ENCODE data around the gene STRN. TPM values are rescaled to one million over a fixed set of nuclear protein-coding genes. Genes with fewer than 3 reads are reported as not detected.

STRN gene
- total and polyA plus RNA-seq, 10 of the 15 experiments (the other 5 are each of a cell fraction or from before 2014, with no cell fraction given) = 1.00 to 19.2 (median 9.1) TPM

GRCh38 chr2:36966370-36967235 is at the start of gene STRN (continued):
- no peak for TF ChIP-seq E2F8 (IDR thresholded peaks at IDR 0.05; ENCODE audit: low read depth, partially characterized antibody)
- TF ChIP-seq NR2C2 (IDR thresholded peaks at IDR 0.05; ENCODE audit: borderline replicate concordance, control insufficient read depth, insufficient read length, low read depth) = no peak
- TF ChIP-seq RAD21 (IDR thresholded peaks at IDR 0.05; ENCODE audit: insufficient read depth, low read depth, low read length) = no peak
- TF ChIP-seq POU2F2 (IDR thresholded peaks at IDR 0.05; ENCODE audit: borderline replicate concordance, low read depth, low read length) = peak; percentile 86
- TF ChIP-seq MTA2 (IDR thresholded peaks at IDR 0.05; ENCODE audit: low read depth) = peak; percentile 26; the same call in 1 of the 2 replicates
- no peak for TF ChIP-seq PRDM15 (CRISPR knock-in tag; IDR thresholded peaks at IDR 0.05)
- TF ChIP-seq RFX5 (IDR thresholded peaks at IDR 0.05; ENCODE audit: low read depth, low read length) = no peak
- no peak for TF ChIP-seq FOXM1 (IDR thresholded peaks at IDR 0.05; ENCODE audit: low read depth, low read length)
- no peak for TF ChIP-seq TCF7 (IDR thresholded peaks at IDR 0.05; ENCODE audit: borderline replicate concordance)
- TF ChIP-seq NFYB (IDR thresholded peaks at IDR 0.05; ENCODE audit: insufficient read depth, low read depth, low read length) = 0 out of 2 replicates have a peak, but pooled peaks have one; percentile 15
- no peak for TF ChIP-seq RELA (IDR thresholded peaks at IDR 0.05; ENCODE audit: borderline replicate concordance, partially characterized antibody)
- peak; percentile 55 for TF ChIP-seq PKNOX1 (IDR thresholded peaks at IDR 0.05)
- TF ChIP-seq MYB (IDR thresholded peaks at IDR 0.05; ENCODE audit: borderline replicate concordance, low read depth, low read length) = no peak
- peak; percentile 98 for TF ChIP-seq NBN (IDR thresholded peaks at IDR 0.05)
- peak; percentile 47; the same call in 1 of the 2 replicates for TF ChIP-seq CBFB (IDR thresholded peaks at IDR 0.05; ENCODE audit: low read depth)
- peak; percentile 70; the same call in 1 of the 2 replicates for TF ChIP-seq TARDBP (IDR thresholded peaks at IDR 0.05; ENCODE audit: borderline replicate concordance)
- 0 out of 2 replicates have a peak, but pooled peaks have one; percentile 20 for TF ChIP-seq PAX5 (IDR thresholded peaks at IDR 0.05; ENCODE audit: borderline replicate concordance, low read depth, low read length)
- no peak for TF ChIP-seq SMAD1 (IDR thresholded peaks at IDR 0.05; ENCODE audit: low read depth, partially characterized antibody)
- no peak for TF ChIP-seq ATF3 (IDR thresholded peaks at IDR 0.05; ENCODE audit: borderline replicate concordance, extremely low read depth, low read depth, low read length)
- TF ChIP-seq JUNB (IDR thresholded peaks at IDR 0.05) = no peak
- no peak for TF ChIP-seq ZNF622 (IDR thresholded peaks at IDR 0.05)
- no peak for TF ChIP-seq STAT3 (IDR thresholded peaks at IDR 0.05; ENCODE audit: low read depth, low read length)
- TF ChIP-seq SIN3A (IDR thresholded peaks at IDR 0.05; ENCODE audit: low read depth, low read length) = 0 out of 2 replicates have a peak, but pooled peaks have one; percentile 29

All from GM12878 (cell line).